ENCODE data around the gene TAF1C. TPM values are rescaled to one million over a fixed set of nuclear protein-coding genes. Genes with fewer than 3 reads are reported as not detected.

TAF1C gene
- total RNA-seq = 10 to 100 TPM; 44.4 to 45.7 TPM

DNA sequence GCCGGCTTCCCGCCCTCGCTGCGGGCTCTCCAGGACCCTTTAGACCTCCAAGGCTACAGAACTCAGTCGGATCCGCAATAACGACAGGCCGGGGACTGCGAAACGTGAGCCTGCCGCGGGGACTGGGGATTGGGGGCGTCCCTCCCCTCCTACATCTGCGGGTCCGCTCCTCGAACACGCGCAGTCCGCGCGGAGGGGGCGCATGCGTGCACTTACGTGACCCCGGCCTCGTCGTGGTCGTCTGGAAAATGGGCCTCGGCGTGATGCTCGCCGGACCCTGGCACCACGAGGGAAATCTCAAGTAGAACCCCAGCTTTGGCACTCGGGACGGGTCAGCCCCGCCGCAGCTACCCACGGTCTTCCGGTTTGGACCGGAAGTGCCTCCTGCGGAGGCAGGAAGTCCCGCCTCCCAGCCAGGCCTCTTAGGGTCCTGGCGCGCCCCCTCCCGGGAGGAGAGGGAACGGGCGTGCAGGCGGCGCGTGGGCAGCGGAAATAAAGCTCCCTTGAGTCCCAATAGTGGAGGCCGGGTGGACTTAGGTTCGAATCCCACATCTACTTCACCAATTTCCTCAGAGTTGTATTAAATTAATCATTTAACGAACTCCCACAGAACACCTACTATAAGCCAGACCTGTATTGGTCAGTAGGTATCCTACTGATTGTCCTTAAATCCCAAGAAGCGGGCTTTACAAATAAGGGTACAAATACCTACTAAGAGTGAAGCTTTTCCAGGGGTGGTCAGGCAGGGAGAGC, at the start of gene TAF1C:
TAF1C (minus strand) TSS at position 373 of the 753 bp plus-strand sequence. CDS start 2,069 bp downstream, outside the sequence.
- ChIA-PET CTCF (interaction anchor here (0.6 to 5.6 kb wide), 27 partner anchors 8 to 329 kb away, joined by 3 to 65 read pairs (median 4); partner anchors contain the start of gene MBTPS1), POLR2A (interaction anchor here (0.6 to 1.4 kb wide), 4 partner anchors 9 to 176 kb away, joined by 3 read pairs; no protein-coding TSS in a partner anchor)
- H3K9me3 Mint-ChIP-seq (ENCODE audit: low read depth) = no peaks in the 10 kb centered on the region
- H3K36me3 Mint-ChIP-seq (ENCODE audit: low read depth) = peaks cover 22% of the 10 kb centered on the region
- DNase-seq (peak; percentile 95), ATAC-seq (peak; percentile 96)
- peaks cover 16% of the 10 kb centered on the region for H3K4me1 Mint-ChIP-seq
- H3K4me3 Mint-ChIP-seq = peak within 1 kb of the TSS; percentile 94
- H3K27ac Mint-ChIP-seq = peak within 1 kb of the TSS; percentile 94
- intact Hi-C loops (cut with DNase I, micrococcal nuclease) = loop anchor here (1.0 to 5.0 kb wide), 14 partner anchors 42 to 431 kb away; partner anchors contain the start of genes DNAAF1 (in 2 of the 2), HSDL1 (in 2 of the 2), MBTPS1 (in 2 of the 2) and COTL1 (in 1 of the 2)
- no peaks in the 10 kb centered on the region for H3K27me3 Mint-ChIP-seq

DNA sequence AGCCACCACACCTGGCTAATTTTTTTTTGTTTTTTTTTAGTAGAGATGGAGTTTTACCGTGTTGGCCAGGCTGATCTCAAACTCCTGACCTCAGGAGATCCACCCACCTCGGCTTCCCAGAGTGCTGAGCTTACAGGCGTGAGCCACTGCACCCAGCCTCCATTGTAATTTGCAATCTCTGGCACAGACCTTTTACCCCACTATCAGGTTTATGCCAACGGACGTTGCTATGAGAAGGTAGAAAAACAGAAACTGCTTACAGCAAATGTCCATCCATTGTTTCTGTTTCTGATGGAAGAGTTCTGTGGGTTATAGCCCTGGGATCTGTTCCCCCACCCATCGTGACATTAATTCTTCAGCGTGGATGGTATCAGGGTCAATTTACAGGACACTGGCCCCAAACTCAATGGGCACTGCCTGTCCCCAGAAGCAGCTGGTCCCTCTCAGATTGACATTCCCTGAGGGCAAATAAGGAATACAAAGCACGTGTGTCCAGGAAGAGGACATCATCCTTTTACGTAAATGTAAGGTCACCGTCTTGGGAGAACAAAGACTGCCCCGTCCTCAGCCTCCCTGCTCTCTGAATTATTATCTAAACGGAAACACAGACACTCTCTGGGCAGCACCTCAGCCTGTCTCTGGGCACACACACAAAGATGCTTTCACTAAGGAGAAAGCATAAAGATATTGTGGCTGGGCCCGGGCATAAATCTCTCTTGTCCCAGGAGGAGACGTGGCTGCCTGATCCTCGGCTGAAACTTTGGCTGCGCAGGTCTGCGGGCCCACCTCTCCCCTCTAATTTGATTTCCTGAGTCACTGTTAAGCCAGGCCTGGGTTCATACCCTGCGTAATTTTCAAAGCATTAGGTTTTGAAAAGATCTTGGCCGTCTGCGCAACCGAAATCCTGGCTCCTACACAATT, 47.7 kb upstream of the TAF1C start:
- intact Hi-C loops (cut with DNase I, micrococcal nuclease) = no loop called here
- H3K27ac Mint-ChIP-seq = no peak overlapping the region
- ChIA-PET POLR2A (no interaction called here), CTCF (interaction anchor here (0.9 kb wide), 1 partner anchor 13 kb away, joined by 4 read pairs; no protein-coding TSS in a partner anchor)
- H3K27me3 Mint-ChIP-seq = peaks cover 11% of the 10 kb centered on the region
- no peaks in the 10 kb centered on the region for H3K9me3 Mint-ChIP-seq (ENCODE audit: low read depth)
- H3K4me1 Mint-ChIP-seq = no peaks in the 10 kb centered on the region
- no peak for DNase-seq
- H3K36me3 Mint-ChIP-seq (ENCODE audit: low read depth) = no peaks in the 10 kb centered on the region
- no peak overlapping the region for H3K4me3 Mint-ChIP-seq
- ATAC-seq = no peak

- ChIA-PET POLR2A (no interaction called here), CTCF (interaction anchor here (0.9 kb wide), 1 partner anchor 13 kb away, joined by 4 read pairs; no protein-coding TSS in a partner anchor)
- no peaks in the 10 kb centered on the region for H3K4me1 Mint-ChIP-seq
- no peaks in the 10 kb centered on the region for H3K36me3 Mint-ChIP-seq (ENCODE audit: low read depth)
- no peak overlapping the region for H3K27ac Mint-ChIP-seq
- ATAC-seq = no peak
- H3K9me3 Mint-ChIP-seq (ENCODE audit: low read depth) = no peaks in the 10 kb centered on the region
- no peak for DNase-seq
- intact Hi-C loops (cut with DNase I, micrococcal nuclease) = no loop called here
- no peak overlapping the region for H3K4me3 Mint-ChIP-seq
- H3K27me3 Mint-ChIP-seq = peaks cover 5% of the 10 kb centered on the region
Observed at GRCh38 chr16:84233748-84234147, 46.9 kb upstream of the TAF1C start.

GRCh38 chr16:84232969-84233368, 46.1 kb upstream of the TAF1C start:
- no peaks in the 10 kb centered on the region for H3K9me3 Mint-ChIP-seq (ENCODE audit: low read depth)
- ATAC-seq (no peak), DNase-seq (no peak)
- no peaks in the 10 kb centered on the region for H3K4me1 Mint-ChIP-seq
- no peak overlapping the region for H3K27ac Mint-ChIP-seq
- ChIA-PET POLR2A (no interaction called here), CTCF (interaction anchor here (0.7 kb wide), 1 partner anchor 169 kb away, joined by 3 read pairs; no protein-coding TSS in a partner anchor)
- H3K27me3 Mint-ChIP-seq = peaks cover 5% of the 10 kb centered on the region
- intact Hi-C loops (cut with DNase I, micrococcal nuclease) = no loop called here
- H3K36me3 Mint-ChIP-seq (ENCODE audit: low read depth) = no peaks in the 10 kb centered on the region
- no peak overlapping the region for H3K4me3 Mint-ChIP-seq

DNA sequence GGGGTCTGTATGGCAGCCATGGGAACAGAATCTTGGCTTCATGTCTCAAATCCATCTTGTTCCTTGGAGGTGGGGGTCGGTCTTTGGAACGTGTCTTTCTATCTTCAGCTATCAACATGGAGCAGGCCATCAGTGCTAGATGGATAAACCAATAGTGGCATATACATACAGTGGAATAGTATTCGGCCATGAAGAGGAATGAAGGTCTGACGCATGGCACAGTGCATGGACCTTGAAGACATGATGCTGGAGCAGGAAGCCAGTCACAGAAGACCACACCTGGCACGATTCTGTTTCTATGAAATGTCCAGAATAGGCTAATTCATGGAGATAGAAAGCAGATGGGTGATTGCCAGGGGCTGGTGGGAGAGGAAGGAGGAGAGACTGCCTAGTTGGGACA, 45.2 kb upstream of the TAF1C start:
- H3K4me3 Mint-ChIP-seq = no peak overlapping the region
- no peaks in the 10 kb centered on the region for H3K9me3 Mint-ChIP-seq (ENCODE audit: low read depth)
- DNase-seq (no peak), ATAC-seq (no peak)
- no peaks in the 10 kb centered on the region for H3K36me3 Mint-ChIP-seq (ENCODE audit: low read depth)
- CTCF ChIA-PET = no interaction called here
- no peaks in the 10 kb centered on the region for H3K4me1 Mint-ChIP-seq
- POLR2A ChIA-PET = no interaction called here
- intact Hi-C loops (cut with DNase I, micrococcal nuclease) = no loop called here
- no peak overlapping the region for H3K27ac Mint-ChIP-seq
- H3K27me3 Mint-ChIP-seq = peaks cover 9% of the 10 kb centered on the region

- intact Hi-C loops (cut with DNase I, micrococcal nuclease) = no loop called here
- no peaks in the 10 kb centered on the region for H3K4me1 Mint-ChIP-seq
- ATAC-seq = no peak
- CTCF ChIA-PET = no interaction called here
- H3K9me3 Mint-ChIP-seq (ENCODE audit: low read depth) = no peaks in the 10 kb centered on the region
- DNase-seq = no peak
- peaks cover 9% of the 10 kb centered on the region for H3K27me3 Mint-ChIP-seq
- H3K4me3 Mint-ChIP-seq = no peak overlapping the region
- POLR2A ChIA-PET = no interaction called here
- H3K27ac Mint-ChIP-seq = no peak overlapping the region
- no peaks in the 10 kb centered on the region for H3K36me3 Mint-ChIP-seq (ENCODE audit: low read depth)
Observed at GRCh38 chr16:84229471-84229870, 42.6 kb upstream of the TAF1C start.

DNA sequence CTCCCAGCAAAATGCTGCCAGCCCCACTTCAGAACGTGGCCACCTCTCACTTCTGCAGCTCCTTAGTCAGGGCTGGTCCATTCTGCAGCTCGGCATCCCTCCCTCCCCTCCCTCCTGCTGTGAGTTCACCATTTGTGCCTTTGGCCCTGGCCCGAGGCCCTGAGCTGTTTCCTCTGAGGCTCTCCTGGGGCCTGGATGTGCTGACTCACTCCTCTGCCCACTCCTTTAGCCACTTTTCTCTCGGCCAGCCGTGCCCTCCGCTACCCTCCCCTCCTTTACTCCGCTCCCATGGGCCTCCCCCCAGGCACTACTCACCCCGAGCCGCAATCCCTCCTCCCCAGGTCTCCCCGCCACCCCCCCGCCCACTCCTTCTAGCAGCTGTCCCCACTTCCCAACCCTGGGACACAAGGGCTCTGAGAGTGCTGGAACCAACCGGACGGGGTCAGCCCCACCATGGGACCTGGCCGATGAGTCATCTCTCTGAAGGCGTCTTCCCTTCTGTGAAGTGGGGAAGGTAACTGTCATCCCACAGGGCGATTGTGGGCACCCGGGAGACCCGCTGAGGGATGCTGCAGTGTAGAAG, 41.5 kb upstream of the TAF1C start:
- no peak overlapping the region for H3K27ac Mint-ChIP-seq
- H3K4me1 Mint-ChIP-seq = no peaks in the 10 kb centered on the region
- DNase-seq = no peak

GRCh38 chr16:84227548-84227947, 40.7 kb upstream of the TAF1C start:
- Mint-ChIP-seq H3K27ac (no peak overlapping the region), H3K4me3 (no peak overlapping the region), H3K27me3 (peaks cover 9% of the 10 kb centered on the region), H3K4me1 (no peaks in the 10 kb centered on the region), H3K9me3 (ENCODE audit: low read depth) (no peaks in the 10 kb centered on the region), H3K36me3 (ENCODE audit: low read depth) (no peaks in the 10 kb centered on the region)
- ATAC-seq = no peak
- no peak for DNase-seq
- ChIA-PET CTCF (interaction anchor here (0.7 to 1.4 kb wide), 3 partner anchors 40 to 1075 kb away, joined by 4 to 6 read pairs (median 4); partner anchors contain the start of gene TAF1C), POLR2A (no interaction called here)
- intact Hi-C loops (cut with DNase I, micrococcal nuclease) = no loop called here

More for the DNA sequence above, 41.5 kb upstream of the TAF1C start:
- no peak for ATAC-seq
- intact Hi-C loops (cut with DNase I, micrococcal nuclease) = no loop called here
- ChIA-PET CTCF (interaction anchor here (0.6 to 1.4 kb wide), 4 partner anchors 41 to 1074 kb away, joined by 3 to 6 read pairs (median 4); partner anchors contain the start of gene TAF1C), POLR2A (no interaction called here)
- no peak overlapping the region for H3K4me3 Mint-ChIP-seq
- peaks cover 8% of the 10 kb centered on the region for H3K27me3 Mint-ChIP-seq
- no peaks in the 10 kb centered on the region for H3K36me3 Mint-ChIP-seq (ENCODE audit: low read depth)
- H3K9me3 Mint-ChIP-seq (ENCODE audit: low read depth) = no peaks in the 10 kb centered on the region

- Mint-ChIP-seq H3K4me1 (no peaks in the 10 kb centered on the region), H3K27me3 (peaks cover 6% of the 10 kb centered on the region), H3K27ac (no peak overlapping the region), H3K4me3 (no peak overlapping the region), H3K36me3 (ENCODE audit: low read depth) (no peaks in the 10 kb centered on the region), H3K9me3 (ENCODE audit: low read depth) (no peaks in the 10 kb centered on the region)
- POLR2A ChIA-PET = no interaction called here
- CTCF ChIA-PET = no interaction called here
- ATAC-seq (no peak), DNase-seq (no peak)
- intact Hi-C loops (cut with DNase I, micrococcal nuclease) = no loop called here
Observed at GRCh38 chr16:84226026-84226425, 39.2 kb upstream of the TAF1C start.

DNA sequence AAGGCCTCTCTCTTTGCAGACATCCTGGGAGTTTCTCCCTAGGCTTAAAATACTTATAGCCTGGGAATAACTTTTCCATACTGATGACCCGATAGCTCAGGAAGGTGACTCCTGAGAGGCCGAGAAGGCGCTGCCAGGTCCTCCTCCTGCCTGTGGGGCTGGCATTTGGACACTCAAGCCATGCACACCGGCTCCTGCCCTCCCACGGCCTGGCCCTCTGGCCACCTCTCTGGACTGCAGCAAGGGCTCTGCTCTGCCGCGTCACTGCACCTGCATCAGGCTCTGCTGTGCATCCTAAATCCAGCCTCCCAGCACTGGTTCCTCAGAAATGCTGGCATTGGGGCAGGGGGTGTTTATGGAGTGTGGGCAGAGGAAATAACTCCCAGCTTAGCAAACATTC, 38.7 kb upstream of the TAF1C start:
- intact Hi-C loops (cut with DNase I, micrococcal nuclease) = no loop called here
- Mint-ChIP-seq H3K4me1 (no peaks in the 10 kb centered on the region), H3K4me3 (no peak overlapping the region), H3K27me3 (peaks cover 6% of the 10 kb centered on the region), H3K27ac (no peak overlapping the region), H3K36me3 (ENCODE audit: low read depth) (no peaks in the 10 kb centered on the region), H3K9me3 (ENCODE audit: low read depth) (no peaks in the 10 kb centered on the region)
- POLR2A ChIA-PET = no interaction called here
- ATAC-seq (no peak), DNase-seq (no peak)
- CTCF ChIA-PET = no interaction called here

DNA sequence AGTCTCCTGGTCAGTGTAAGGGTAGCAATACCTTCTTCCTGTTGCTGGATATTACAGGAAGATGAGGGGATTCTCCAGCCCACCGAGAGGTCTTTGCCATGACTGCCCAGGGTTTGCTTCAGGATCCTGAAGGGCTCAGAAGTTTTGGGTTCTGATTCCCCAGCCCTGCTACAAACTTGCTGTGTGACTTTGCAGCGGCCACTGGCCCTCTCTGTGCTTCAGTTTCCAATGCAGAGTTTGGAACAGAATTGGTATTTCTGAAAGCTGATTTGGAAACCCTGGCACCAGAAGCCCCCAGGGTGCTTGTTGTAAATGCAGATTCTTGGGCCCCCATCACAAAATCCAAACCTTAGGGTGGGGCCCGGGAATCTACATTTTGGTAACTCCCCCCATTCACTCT, 38.3 kb upstream of the TAF1C start:
- no peak overlapping the region for H3K27ac Mint-ChIP-seq
- no peaks in the 10 kb centered on the region for H3K36me3 Mint-ChIP-seq (ENCODE audit: low read depth)
- H3K4me3 Mint-ChIP-seq = no peak overlapping the region
- intact Hi-C loops (cut with DNase I, micrococcal nuclease) = no loop called here
- no peak for ATAC-seq
- H3K27me3 Mint-ChIP-seq = peaks cover 6% of the 10 kb centered on the region
- ChIA-PET CTCF (no interaction called here), POLR2A (no interaction called here)
- H3K9me3 Mint-ChIP-seq (ENCODE audit: low read depth) = no peaks in the 10 kb centered on the region
- DNase-seq = no peak
- no peaks in the 10 kb centered on the region for H3K4me1 Mint-ChIP-seq
